Fibroblast of the aortic adventitia (primary cell): ENCODE results near the gene SNRNP48. TPM values are rescaled to one million over a fixed set of nuclear protein-coding genes. Genes with fewer than 3 reads are reported as not detected.

ENCODE experiments used
- DNase-seq: peaks from one replicate; pipeline ENCODE4 v3.0.0-alpha.2; 2010; ENCODE audit warnings: low read depth
- H3K4me3 ChIP-seq: 2 replicates; pipeline ENCODE4 v1.5.1; 2011; ENCODE audit warnings: low read depth, mild to moderate bottlenecking, control low read depth, low read length, moderate library complexity
- CTCF ChIP-seq: IDR thresholded peaks from 2 replicates; pipeline ENCODE4 v1.5.1; 2011; ENCODE audit warnings: mild to moderate bottlenecking, low read length, control low read depth, inconsistent platforms; ENCODE audit not compliant: insufficient read depth
- total RNA-seq: library from RNA; depleted of rRNA; stranded (reverse); fragments of >200 nt; gene quantifications from 2 replicates; pipeline ENCODE4 v1.2.3, GENCODE V29; 2012; ENCODE audit warnings: low replicate concordance

Gene SNRNP48
- total RNA-seq, 1 donor = 15.3 TPM

DNA sequence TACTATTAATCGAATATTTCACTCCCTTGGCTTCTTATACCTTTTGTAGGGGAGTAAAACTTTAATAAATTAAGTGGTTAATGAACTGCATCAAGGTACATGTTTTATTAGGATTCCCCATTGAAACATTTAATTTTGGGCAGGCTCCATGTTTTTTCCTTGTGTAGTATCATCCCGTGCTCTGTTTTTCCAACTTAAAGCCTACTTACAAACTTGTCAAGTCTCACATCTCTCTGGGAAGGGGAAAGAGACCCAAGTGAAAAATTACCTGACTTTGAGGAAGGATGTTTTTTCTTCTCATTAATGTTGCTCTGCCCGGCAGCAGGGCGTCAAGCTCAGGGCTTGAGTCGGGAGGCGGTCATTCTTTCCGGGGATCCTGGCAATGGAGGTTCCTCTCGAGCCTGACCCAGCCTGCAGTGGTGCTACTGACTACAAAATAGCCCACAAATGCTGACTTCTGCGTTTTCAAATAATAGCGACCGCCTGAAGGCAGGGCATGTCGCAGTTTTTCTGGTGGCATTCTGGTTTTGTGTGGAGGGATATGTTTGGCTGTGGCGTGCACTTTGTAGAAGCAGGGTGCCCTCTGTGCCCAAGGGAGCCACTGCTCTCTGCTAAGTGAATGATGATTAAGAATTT, 46.1 kb upstream of the SNRNP48 start:
- TF ChIP-seq CTCF = no peak
- no peak for DNase-seq
- H3K4me3 ChIP-seq = no peak overlapping the region

GRCh38 chr6:7544597-7544996, 45.4 kb upstream of the SNRNP48 start:
- no peak for TF ChIP-seq CTCF
- no peak overlapping the region for H3K4me3 ChIP-seq
- DNase-seq = no peak

DNA sequence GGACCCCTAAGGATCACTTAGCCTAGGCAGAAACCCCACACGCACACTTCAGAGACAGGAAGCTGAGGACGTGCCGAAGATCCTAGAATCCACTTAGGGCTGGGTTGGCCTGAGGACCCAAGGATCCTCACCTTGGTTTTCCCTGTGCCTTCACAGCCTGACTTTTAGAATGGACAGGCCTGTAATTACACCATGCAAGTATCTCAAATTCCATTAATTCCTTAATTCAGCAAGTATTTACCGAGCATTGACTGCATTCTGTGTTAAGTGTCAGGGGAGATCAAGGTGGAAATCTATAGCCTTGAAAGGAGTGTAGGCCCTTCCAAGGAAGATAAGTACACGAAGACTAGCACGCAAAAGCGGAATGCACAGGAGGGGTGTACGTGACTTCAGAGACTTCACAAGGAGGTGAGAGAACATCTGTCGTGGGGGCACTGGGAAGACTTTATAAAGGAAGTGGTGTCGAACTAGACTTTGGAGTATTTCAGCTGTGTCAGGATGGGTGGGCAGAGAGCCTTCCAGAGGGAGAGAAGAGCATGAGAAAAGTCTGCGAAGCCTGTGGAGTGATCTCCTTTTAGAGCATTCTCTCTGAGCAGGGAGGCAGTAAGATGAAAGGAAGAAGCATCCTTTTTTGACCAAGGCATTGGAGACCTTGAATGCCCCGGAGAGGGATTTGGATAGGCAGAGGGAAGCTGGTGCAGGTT, 44.5 kb upstream of the SNRNP48 start:
- H3K4me3 ChIP-seq = no peak overlapping the region
- no peak for DNase-seq
- no peak for TF ChIP-seq CTCF

DNA sequence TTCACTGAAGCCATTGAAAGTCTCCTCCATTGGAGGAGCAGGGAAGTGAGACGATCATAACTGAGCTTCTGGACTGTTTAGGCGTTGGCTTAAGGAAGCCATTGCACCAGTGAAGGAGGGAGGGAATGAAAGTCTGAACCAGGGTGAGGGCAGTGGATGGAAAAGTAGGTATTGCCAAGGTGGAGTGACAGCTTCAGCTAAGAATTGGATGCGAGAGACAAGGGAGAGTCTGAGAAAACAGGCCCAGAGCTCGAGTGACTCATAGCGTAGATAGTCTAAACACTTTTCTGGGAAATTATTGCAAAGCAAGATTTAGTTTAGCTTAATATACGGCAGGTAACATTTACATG, 44.0 kb upstream of the SNRNP48 start:
- no peak for DNase-seq
- no peak overlapping the region for H3K4me3 ChIP-seq
- TF ChIP-seq CTCF = no peak

DNA sequence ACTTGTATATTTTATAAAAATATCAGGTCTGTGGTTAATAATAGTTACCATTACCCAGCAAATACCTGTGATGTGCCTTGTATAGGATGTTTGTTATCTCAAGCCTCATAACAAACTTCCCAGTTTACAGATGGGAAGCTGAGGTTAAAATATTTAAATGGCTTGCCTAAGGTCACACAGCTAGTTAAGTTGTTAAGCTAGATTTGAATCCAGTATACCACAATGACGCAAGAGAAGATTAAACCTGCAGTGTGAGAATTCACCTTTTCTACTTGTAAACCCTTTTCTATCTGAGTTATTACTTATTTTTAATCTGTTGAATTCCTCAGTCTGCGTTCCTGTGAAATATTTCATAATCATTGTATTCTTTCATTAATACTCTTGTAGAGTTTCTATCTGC, 43.6 kb upstream of the SNRNP48 start:
- no peak for DNase-seq
- no peak for TF ChIP-seq CTCF
- H3K4me3 ChIP-seq = no peak overlapping the region

- TF ChIP-seq CTCF = no peak
- DNase-seq = no peak
- no peak overlapping the region for H3K4me3 ChIP-seq
Measured at GRCh38 chr6:7546896-7547295, 43.1 kb upstream of the SNRNP48 start.
